SK-N-SH treated with all-trans-retinoic acid at 6 μM for 48 hours (cell line): Measurements from ENCODE around the gene BCAR1.
"Not testable (repeated sequence)": the region's sequence is repeated elsewhere in the genome, so short reads cannot be mapped to it uniquely, and the experiment has no call there.

Experiments used
- ATAC-seq: fragments of 200-7000 bp; cut with Tn5 transposase; 3 replicates; pipeline ENCODE4 v1.9.1; 2020; ENCODE audit warnings: mild to moderate bottlenecking, moderate library complexity
- ARNTL ChIP-seq: fragments of 450-650 bp; formaldehyde crosslinking; IDR thresholded peaks from 2 replicates; pipeline ENCODE4 v1.5.0; 2020; ENCODE audit warnings: low read depth, mild to moderate bottlenecking, moderate library complexity, borderline replicate concordance
- BACH2 ChIP-seq: fragments of 250-450 bp; sonication (Bioruptor Pico); IDR thresholded peaks from 2 replicates; pipeline ENCODE4 v1.9.0; 2021; ENCODE audit warnings: mild to moderate bottlenecking, borderline replicate concordance
- CSRNP3 ChIP-seq: fragments of 250-450 bp; sonication (Bioruptor Pico); IDR thresholded peaks from 2 replicates; pipeline ENCODE4 v1.5.1; 2021; ENCODE audit warnings: mild to moderate bottlenecking, moderate library complexity
- ESRRG ChIP-seq: fragments of 250-450 bp; sonication (Bioruptor Pico); IDR thresholded peaks from 2 replicates; pipeline ENCODE4 v1.6.1; 2021; ENCODE audit warnings: mild to moderate bottlenecking
- GLIS3 ChIP-seq: fragments of 250-450 bp; sonication (Bioruptor Pico); IDR thresholded peaks from 2 replicates; pipeline ENCODE4 v1.5.0; 2020; ENCODE audit warnings: mild to moderate bottlenecking, moderate library complexity
- ISL1 ChIP-seq: fragments of 250-450 bp; sonication (Bioruptor Pico); IDR thresholded peaks from 2 replicates; pipeline ENCODE4 v2.1.2; 2022; ENCODE audit warnings: mild to moderate bottlenecking, moderate library complexity
- OSR1 ChIP-seq: fragments of 250-450 bp; sonication (Bioruptor Pico); IDR thresholded peaks from 2 replicates; pipeline ENCODE4 v1.8.0; 2022; ENCODE audit warnings: moderate library complexity, mild to moderate bottlenecking, inconsistent platforms
- PPARA ChIP-seq: fragments of 250-450 bp; sonication (Bioruptor Pico); IDR thresholded peaks from 2 replicates; pipeline ENCODE4 v1.5.0; 2020; ENCODE audit warnings: mild to moderate bottlenecking, borderline replicate concordance
- RARB ChIP-seq: fragments of 250-450 bp; sonication (Bioruptor Pico); IDR thresholded peaks from 2 replicates; pipeline ENCODE4 v1.8.0; 2021; ENCODE audit warnings: mild to moderate bottlenecking, moderate library complexity
- SNAI2 ChIP-seq: fragments of 250-450 bp; sonication (Bioruptor Pico); IDR thresholded peaks from 2 replicates; pipeline ENCODE4 v1.5.0; 2020; ENCODE audit warnings: mild to moderate bottlenecking, moderate library complexity
- TCF4 ChIP-seq: fragments of 250-450 bp; sonication (Bioruptor Pico); IDR thresholded peaks from 2 replicates; pipeline ENCODE4 v1.8.0; 2021; ENCODE audit warnings: mild to moderate bottlenecking, moderate library complexity, borderline replicate concordance
- TOX ChIP-seq: fragments of 250-450 bp; sonication (Bioruptor Pico); IDR thresholded peaks from 2 replicates; pipeline ENCODE4 v1.8.0; 2021; ENCODE audit warnings: mild to moderate bottlenecking, moderate library complexity, borderline replicate concordance
- TSHZ2 ChIP-seq: fragments of 250-450 bp; sonication (Bioruptor Pico); IDR thresholded peaks from 2 replicates; pipeline ENCODE4 v1.5.0; 2020; ENCODE audit warnings: mild to moderate bottlenecking, moderate library complexity
- ZC3H10 ChIP-seq: fragments of 250-450 bp; sonication (Bioruptor Pico); IDR thresholded peaks from 2 replicates; pipeline ENCODE4 v1.5.1; 2021; ENCODE audit warnings: mild to moderate bottlenecking, moderate library complexity
- ZFP3 ChIP-seq: fragments of 250-450 bp; sonication (Bioruptor Pico); IDR thresholded peaks from 2 replicates; pipeline ENCODE4 v1.5.0; 2020; ENCODE audit warnings: mild to moderate bottlenecking, moderate library complexity
- ZFP30 ChIP-seq: fragments of 450-650 bp; formaldehyde crosslinking; IDR thresholded peaks from 2 replicates; pipeline ENCODE4 v1.5.0; 2022; ENCODE audit warnings: mild to moderate bottlenecking, moderate library complexity
- ZNF565 ChIP-seq: fragments of 450-650 bp; formaldehyde crosslinking; conservative IDR thresholded peaks from 2 replicates; pipeline ENCODE4 v1.5.0; 2020; ENCODE audit warnings: low read depth, mild to moderate bottlenecking, moderate library complexity
- ZNF70 ChIP-seq: fragments of 450-650 bp; formaldehyde crosslinking; IDR thresholded peaks from 2 replicates; pipeline ENCODE4 v1.5.0; 2020; ENCODE audit warnings: mild to moderate bottlenecking, moderate library complexity
- ZNF8 ChIP-seq: fragments of 450-650 bp; formaldehyde crosslinking; IDR thresholded peaks from 2 replicates; pipeline ENCODE4 v1.5.0; 2020; ENCODE audit warnings: mild to moderate bottlenecking, moderate library complexity
- TF ChIP-seq, protein P1 (sequence below): fragments of 250-450 bp; sonication (Bioruptor Pico); IDR thresholded peaks from 2 replicates; pipeline ENCODE4 v1.8.0; 2021; ENCODE audit warnings: low read depth, mild to moderate bottlenecking, moderate library complexity, borderline replicate concordance
- TF ChIP-seq, protein P2 (sequence below): fragments of 250-450 bp; sonication (Bioruptor Pico); IDR thresholded peaks from 2 replicates; pipeline ENCODE4 v1.8.0; 2020; ENCODE audit warnings: mild to moderate bottlenecking, moderate library complexity, borderline replicate concordance

BCAR1 gene

GRCh38 chr16:75243667-75244224 is 7.7 kb downstream of the BCAR1 start:
- TF ChIP-seq ZC3H10 (CRISPR knock-in tag), result no peak
- no peak for TF ChIP-seq ARNTL (CRISPR knock-in tag)
- TF ChIP-seq ZFP30 (CRISPR knock-in tag), result no peak
- no peak for TF ChIP-seq CSRNP3 (CRISPR knock-in tag)
- TF ChIP-seq OSR1 (CRISPR knock-in tag), result no peak
- TF ChIP-seq TCF4 (CRISPR knock-in tag), result no peak
- TF ChIP-seq, protein P1, sequence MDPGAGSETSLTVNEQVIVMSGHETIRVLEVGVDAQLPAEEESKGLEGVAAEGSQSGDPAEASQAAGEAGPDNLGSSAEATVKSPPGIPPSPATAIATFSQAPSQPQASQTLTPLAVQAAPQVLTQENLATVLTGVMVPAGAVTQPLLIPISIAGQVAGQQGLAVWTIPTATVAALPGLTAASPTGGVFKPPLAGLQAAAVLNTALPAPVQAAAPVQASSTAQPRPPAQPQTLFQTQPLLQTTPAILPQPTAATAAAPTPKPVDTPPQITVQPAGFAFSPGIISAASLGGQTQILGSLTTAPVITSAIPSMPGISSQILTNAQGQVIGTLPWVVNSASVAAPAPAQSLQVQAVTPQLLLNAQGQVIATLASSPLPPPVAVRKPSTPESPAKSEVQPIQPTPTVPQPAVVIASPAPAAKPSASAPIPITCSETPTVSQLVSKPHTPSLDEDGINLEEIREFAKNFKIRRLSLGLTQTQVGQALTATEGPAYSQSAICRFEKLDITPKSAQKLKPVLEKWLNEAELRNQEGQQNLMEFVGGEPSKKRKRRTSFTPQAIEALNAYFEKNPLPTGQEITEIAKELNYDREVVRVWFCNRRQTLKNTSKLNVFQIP (CRISPR knock-in tag), result no peak
- TF ChIP-seq SNAI2 (CRISPR knock-in tag), result no peak
- TF ChIP-seq TOX, result no peak
- TF ChIP-seq GLIS3 (CRISPR knock-in tag), result no peak
- ATAC-seq, result no peak

DNA sequence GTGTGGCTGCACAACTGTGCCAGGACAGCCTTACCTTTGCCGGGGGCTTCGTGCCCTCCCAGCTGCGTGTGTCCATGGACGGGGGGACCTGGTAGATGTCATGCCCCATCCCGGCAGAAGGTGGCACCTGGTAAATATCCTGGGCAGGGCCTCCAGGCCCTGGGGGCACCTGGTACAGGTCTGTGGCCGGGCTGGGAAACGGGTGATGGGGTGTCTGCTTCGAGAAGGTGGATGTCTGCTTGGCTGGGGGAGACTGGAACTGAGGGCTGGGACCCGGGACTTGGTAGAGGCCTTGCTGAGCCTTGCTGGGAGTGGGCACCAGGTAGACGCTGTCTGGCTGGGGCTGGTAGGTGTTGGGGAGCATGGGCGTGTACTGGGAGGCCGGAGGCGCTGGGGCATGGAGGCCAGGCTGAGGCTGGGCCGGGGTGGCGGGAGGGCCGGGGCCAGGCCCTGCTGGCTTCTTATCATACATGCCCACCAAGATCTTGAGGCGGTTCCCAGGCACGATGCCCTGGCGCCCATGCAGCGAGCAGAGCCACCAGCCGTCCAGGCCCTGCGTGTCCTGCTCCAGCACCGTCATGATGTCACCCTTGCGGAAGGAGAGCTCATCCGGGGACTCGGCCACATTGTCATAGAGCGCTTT is 8.9 kb downstream of the BCAR1 start:
- ATAC-seq, result not testable (repeated sequence)

GRCh38 chr16:75241955-75242354 is 9.5 kb downstream of the BCAR1 start:
- TF ChIP-seq TSHZ2 (CRISPR knock-in tag) (no peak), TOX (no peak), ZNF565 (no peak), ZNF70 (CRISPR knock-in tag) (no peak), ESRRG (CRISPR knock-in tag) (no peak)
- TF ChIP-seq, all 23 proteins: peak for 0
- ATAC-seq, result no peak

DNA sequence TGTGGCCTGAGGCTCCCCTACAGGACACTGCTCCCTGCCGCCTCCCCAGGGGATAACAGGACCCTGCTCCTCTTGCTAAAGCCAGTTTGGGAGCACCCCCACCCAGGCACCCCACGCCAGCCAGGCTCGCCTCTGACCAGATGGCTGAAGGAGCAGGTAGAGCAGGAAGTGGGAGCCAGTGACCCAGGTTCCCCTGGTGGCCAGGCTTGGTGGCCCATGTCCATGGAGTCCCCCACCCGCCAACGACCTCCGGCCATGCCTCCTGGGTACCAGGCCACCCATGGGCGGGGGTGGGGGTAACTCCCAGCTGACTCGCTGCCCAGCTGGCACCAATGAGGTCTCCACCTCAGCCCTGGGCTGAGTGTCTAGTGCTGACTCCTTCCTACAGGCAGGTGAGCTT is 10.0 kb downstream of the BCAR1 start:
- TF ChIP-seq ESRRG (CRISPR knock-in tag), result no peak
- no peak for TF ChIP-seq CSRNP3 (CRISPR knock-in tag)
- TF ChIP-seq, protein P2, sequence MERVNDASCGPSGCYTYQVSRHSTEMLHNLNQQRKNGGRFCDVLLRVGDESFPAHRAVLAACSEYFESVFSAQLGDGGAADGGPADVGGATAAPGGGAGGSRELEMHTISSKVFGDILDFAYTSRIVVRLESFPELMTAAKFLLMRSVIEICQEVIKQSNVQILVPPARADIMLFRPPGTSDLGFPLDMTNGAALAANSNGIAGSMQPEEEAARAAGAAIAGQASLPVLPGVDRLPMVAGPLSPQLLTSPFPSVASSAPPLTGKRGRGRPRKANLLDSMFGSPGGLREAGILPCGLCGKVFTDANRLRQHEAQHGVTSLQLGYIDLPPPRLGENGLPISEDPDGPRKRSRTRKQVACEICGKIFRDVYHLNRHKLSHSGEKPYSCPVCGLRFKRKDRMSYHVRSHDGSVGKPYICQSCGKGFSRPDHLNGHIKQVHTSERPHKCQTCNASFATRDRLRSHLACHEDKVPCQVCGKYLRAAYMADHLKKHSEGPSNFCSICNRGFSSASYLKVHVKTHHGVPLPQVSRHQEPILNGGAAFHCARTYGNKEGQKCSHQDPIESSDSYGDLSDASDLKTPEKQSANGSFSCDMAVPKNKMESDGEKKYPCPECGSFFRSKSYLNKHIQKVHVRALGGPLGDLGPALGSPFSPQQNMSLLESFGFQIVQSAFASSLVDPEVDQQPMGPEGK (CRISPR knock-in tag), result no peak
- TF ChIP-seq RARB (CRISPR knock-in tag), result no peak
- TF ChIP-seq ZNF8 (CRISPR knock-in tag), result no peak
- no peak for TF ChIP-seq OSR1 (CRISPR knock-in tag)
- no peak for TF ChIP-seq ISL1 (CRISPR knock-in tag)
- TF ChIP-seq SNAI2 (CRISPR knock-in tag), result no peak
- TF ChIP-seq, protein P1 (CRISPR knock-in tag), result no peak
- no peak for TF ChIP-seq BACH2 (CRISPR knock-in tag)
- TF ChIP-seq ZFP3 (CRISPR knock-in tag), result no peak
- no peak for TF ChIP-seq ARNTL (CRISPR knock-in tag)
- no peak for TF ChIP-seq TCF4 (CRISPR knock-in tag)
- no peak for TF ChIP-seq ZC3H10 (CRISPR knock-in tag)
- TF ChIP-seq PPARA (CRISPR knock-in tag), result no peak

GRCh38 chr16:75240633-75241032 is 10.8 kb downstream of the BCAR1 start:
- ATAC-seq, result not testable (repeated sequence)

More for the DNA sequence above, 10.0 kb downstream of the BCAR1 start:
- ATAC-seq, result no peak
